Testis (tissue), 2 donors: Measurements from ENCODE around the gene C1orf115.

Experiments used
- POLR2A ChIP-seq: fragments of 450-650 bp; IDR thresholded peaks from one replicate; pipeline ENCODE4 v1.6.1; 2017; ENCODE audit warnings: antibody characterized with exemption, mild to moderate bottlenecking, moderate library complexity
- TF ChIP-seq, protein P1 (sequence below), 3 experiments: fragments of 450-650 bp in 2 of 3; fragments of 200-600 bp in 1 of 3; sonication (generic) in 1 of 3; IDR thresholded peaks; one replicate each; pipeline ENCODE4 v1.5.1; 2016 to 2019; ENCODE audit warnings: antibody characterized with exemption in 3 of 3, mild to moderate bottlenecking in 2 of 3, moderate library complexity in 1 of 3

DNA sequence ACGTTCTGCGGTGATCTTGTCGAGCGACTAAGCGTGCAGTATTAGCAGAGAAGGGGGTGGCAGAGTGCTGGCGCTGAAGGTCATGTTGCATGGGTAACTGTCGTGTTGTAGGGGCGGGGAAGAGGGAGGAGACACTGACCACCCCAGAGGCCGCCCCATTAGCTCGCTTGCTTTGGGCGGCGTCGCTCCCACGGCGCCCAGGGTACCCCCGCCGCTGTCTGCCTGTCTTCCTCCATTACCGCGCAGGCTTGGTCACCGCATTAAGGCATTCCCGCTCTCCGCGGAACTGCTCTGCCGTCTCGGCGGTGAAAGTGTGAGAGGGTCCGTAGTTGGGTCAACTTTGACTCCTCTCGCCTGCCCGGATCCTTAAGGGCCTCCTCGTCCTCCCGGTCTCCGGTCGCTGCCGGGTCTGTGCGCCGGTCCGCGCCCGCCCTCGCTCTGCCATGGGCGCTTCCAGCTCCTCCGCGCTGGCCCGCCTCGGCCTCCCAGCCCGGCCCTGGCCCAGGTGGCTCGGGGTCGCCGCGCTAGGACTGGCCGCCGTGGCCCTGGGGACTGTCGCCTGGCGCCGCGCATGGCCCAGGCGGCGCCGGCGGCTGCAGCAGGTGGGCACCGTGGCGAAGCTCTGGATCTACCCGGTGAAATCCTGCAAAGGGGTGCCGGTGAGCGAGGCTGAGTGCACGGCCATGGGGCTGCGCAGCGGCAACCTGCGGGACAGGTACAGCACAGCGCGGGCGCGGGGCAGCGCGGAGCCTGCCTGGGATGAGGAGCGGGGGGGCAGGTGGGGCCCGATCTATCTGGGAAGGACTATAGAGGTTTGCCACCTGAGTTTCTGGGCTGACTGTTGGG is 58.1 kb downstream of the C1orf115 start, which contains the start of gene MTARC2:
- TF ChIP-seq, protein P1, sequence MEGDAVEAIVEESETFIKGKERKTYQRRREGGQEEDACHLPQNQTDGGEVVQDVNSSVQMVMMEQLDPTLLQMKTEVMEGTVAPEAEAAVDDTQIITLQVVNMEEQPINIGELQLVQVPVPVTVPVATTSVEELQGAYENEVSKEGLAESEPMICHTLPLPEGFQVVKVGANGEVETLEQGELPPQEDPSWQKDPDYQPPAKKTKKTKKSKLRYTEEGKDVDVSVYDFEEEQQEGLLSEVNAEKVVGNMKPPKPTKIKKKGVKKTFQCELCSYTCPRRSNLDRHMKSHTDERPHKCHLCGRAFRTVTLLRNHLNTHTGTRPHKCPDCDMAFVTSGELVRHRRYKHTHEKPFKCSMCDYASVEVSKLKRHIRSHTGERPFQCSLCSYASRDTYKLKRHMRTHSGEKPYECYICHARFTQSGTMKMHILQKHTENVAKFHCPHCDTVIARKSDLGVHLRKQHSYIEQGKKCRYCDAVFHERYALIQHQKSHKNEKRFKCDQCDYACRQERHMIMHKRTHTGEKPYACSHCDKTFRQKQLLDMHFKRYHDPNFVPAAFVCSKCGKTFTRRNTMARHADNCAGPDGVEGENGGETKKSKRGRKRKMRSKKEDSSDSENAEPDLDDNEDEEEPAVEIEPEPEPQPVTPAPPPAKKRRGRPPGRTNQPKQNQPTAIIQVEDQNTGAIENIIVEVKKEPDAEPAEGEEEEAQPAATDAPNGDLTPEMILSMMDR (IDR thresholded peaks at IDR 0.05): no peak
- no peak for TF ChIP-seq POLR2A
